GM21423 (cell line): ENCODE data around the gene NISCH.
A peak's percentile ranks its signal among the peaks of the same experiment; 100 is the strongest.

Experiments
- ATAC-seq: cut with Tn5 transposase; IDR thresholded peaks from one replicate; pipeline ENCODE4 v1.9.1; 2021; ENCODE audit warnings: mild to moderate bottlenecking, moderate library complexity; ENCODE audit not compliant: unreplicated experiment

Gene NISCH

DNA sequence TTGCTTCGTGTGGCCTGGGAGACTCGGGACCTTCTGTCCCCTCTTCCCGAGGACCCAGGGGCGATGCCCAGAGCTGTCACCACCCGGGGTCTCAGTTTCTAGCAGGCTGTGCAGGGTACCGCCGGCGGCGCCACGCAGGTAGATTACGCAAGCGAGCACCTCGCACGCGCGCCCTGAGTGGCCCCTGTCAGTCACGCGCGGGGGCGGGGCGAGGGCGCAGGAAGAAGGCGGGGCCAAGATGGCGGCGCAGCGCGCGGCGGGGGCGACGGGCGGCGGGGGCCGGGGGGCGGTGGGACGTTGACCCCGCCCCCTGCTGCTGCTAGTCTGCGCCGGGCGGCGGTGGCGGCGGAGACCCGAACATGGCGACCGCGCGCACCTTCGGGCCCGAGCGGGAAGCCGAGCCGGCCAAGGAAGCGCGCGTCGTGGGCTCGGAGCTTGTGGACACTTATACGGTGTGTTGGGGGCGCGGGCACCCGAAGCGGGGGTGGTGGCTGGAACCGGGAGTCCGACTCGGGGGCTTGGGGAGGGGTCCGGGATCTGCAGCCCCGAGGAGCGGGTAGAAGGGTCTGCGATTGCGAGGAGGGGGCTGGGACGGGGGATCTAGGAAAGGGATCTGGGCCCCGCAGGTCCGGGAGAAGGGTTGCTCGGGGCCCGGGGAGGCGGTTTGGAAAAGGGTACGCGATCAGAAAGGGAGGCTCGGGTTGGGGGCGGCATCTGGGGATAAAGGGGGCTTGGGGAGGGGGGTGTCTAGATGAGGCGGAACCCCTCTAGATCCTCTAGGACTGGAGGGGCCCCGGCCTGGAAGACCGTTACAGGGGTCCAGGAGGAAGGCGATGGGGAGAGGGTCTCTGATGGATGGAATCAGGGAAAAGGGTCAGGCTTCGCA, at the start of gene NISCH:
NISCH (plus strand) TSS at position 322 of the 886 bp plus-strand sequence; CDS start at position 360, 38 bp downstream.
- ATAC-seq: peak; percentile 86

DNA sequence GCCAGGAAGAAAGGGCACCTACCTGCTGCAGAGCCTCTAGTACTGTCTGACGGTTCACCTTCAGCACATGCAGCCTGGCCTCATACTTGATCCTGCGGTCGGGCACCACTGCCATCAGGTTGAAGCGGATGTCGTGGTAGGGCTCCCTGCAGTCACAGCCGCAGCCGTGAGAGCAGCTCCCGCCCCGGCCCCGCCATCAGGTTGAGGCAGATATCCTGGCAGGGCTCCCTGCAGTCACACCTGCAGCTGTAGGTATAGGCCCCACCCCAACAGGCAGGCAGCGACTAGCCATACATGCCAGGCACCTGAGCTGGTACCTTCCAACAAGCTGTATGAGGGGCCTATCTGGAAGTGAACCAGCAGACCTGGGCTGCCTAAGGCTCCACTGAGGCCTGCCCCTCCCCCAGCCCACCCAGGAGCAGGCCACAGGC, 49.2 kb upstream of the NISCH start:
- no peak for ATAC-seq

DNA sequence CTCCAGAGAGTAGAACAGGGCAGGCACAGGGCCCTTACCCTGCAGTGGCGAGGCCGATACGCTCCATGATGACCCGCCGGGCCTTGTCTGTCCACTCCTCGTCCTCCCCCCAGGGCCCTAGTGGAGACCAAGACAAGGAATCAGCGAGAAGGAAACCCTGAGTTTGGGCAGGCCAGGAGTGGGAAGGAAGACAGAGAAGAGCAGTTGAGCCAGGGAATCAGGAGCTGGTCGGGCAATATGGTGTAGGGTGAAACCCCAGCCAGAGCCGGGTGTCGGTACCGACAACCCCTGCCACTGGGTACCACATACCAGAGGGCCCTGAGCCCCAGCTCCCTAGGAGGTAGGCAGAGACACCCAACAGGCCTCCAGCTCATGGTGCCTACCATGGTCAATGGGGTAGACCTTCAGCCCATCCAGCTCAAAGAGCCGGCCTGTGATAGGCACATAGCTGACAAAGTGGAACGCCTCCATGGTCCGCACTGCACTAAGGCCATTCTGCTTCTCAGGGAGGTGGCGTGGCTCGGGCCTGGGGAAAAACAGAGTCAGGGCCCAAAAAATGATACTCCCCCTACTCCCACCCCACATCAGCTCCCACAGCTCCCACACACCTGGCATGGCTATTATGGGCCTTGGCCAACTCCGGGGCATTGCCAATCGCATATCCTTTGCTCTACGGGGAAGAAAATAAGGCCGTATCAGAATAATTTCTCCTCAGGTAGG, 48.5 kb upstream of the NISCH start:
- ATAC-seq: no peak

DNA sequence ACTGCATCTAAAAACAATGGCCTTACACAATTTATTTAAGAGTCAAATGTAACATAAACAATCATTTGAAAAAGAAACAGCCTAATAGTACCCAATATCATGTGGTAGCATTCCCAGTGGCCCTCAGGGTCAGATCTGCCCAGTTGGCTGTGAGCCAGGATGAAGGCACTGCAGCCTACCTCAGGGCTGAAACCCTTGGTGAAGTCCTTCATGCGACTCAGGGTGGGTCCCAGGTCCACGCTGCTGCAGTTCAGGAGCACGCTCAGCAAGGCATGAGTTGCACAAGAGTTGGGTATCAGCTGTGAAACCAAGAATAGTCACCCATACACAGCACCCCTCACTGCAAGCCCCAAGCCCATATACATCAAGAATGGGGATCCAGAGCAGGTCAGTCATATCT, 47.6 kb upstream of the NISCH start:
- ATAC-seq: no peak

DNA sequence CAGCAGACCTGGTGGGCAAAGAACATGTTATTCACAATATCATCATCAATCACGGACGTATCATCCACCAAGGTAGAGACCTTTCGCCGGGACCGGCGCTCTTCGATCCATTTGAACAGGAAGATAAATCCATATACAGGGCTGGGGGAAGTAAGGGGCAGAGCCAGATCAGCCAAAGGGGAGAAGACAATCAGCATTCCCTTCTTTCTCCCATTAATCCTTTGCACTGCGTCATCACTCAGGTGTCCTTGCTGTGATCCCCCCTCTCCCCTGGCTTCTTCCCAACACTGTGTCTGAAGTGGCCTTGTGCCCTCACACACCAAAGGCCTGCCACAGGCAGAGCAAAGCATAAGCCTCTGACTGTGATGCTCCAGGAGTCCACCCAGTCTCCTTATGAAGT, 46.9 kb upstream of the NISCH start:
- no peak for ATAC-seq

DNA sequence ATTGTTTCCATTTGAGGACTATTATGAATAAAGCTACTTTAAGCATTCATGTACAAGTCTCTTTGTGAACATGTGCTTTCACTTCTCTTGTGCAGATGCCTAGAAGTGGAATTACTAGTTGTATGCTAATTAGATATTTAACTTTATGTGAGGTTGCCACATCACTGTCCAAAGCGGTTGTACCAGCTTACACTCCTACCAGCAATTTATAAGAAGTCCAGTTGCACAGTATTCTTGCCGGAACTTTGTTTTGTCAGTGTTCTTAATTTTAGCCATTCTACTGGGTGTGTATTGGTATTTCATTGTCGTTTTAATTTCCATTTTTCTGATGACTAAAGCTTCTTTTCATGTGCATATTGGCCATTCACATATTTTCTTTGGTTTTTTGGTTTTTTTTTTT, 39.6 kb upstream of the NISCH start:
- ATAC-seq: no peak

DNA sequence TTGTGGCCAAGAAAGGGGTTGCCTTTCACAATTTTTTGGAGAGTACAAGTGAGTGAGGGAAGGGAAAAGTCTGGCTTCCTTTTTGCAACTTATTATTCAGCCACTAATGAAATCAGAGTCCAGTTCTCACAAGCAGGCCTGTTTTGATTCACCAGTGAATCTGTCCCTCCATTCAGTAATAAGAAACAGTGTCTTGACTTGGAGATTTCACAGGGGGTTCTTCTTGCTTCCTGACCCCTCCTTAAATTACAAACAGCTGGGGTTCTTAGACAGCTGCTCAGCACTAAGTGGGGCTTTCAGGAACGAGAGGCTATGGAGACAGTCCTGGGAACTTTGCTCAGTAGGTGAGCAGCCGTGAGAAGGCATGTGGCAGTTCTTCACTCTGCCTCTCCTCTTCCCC, 35.0 kb upstream of the NISCH start:
- ATAC-seq: no peak

DNA sequence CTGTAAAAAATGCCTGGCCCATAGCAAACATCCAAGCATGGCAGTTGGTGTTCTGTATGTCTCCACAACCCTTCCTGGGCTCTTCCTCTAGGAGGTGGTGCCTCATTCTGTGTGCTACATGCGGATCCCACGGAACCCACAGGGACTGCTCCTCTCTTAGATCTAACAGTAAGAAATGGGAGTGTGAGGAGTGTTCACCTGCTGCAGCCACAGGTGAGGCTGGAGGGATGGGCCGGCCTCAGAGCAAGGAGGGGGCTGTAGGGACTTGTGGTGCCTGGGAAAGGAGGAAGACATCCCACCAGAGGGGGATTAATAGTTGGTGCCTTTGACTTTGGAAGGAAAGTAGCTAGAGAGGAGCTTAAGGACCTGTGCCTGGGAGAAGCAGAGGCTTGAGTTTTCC, 32.7 kb upstream of the NISCH start:
- ATAC-seq: no peak

DNA sequence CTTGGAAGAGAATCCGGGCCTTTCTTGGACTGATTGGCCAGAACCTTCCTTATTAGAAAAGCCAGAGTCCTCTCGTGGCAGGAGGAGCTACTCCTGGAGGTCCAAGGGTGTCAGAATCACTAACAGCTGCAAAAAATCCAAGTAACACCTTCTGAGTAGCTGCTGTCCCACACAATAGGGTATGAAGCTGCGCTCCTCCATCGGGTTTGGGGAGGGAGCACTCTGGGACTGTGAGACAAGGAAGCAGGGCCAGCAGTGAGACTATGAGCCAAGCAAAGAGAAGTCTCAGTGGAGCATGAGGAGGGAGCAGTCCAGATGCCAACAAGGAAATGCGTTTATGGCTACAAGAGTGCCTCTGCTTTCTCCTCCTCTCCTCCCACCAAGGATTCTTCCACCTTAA, 32.2 kb upstream of the NISCH start:
- ATAC-seq: no peak

DNA sequence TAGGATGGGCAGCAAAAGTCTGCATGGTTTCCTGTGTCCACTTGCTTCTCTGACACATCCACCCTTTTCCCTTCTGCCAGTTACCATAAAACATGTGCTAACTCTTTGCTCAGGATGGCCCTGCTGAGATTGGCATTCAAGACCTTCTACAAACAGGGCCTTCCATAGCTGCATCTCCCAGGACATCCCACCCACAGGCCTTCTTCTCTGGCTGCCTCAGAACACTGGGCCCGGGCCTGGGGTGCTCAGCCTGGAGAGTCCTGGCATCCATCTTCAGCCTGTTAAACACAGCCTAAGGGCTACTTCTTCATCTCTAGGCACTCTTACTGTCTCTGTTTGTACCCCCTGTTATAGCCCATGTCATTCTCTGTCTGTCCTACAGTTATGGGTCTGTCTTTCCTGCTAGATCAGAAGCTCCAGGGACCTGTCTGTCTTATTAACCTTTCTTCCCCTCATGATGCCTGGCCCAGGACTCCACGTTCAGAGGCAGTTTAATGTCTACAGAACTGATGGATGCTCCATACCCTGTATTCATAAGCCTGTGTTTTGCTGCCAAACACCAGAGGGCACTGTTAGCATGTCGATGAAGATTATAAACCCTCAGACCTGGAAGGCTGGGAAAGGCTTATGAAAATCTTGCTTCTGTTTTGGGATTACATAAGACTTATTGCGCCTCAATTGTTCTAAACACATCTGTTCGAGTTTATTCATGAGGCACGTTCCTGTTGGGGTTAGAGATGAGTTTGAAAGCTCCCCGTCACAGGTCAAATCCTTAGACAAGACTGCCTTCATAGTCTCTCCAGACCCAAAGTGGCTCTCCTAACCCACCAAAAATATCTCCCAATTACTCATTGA, 27.0 kb upstream of the NISCH start:
- no peak for ATAC-seq

DNA sequence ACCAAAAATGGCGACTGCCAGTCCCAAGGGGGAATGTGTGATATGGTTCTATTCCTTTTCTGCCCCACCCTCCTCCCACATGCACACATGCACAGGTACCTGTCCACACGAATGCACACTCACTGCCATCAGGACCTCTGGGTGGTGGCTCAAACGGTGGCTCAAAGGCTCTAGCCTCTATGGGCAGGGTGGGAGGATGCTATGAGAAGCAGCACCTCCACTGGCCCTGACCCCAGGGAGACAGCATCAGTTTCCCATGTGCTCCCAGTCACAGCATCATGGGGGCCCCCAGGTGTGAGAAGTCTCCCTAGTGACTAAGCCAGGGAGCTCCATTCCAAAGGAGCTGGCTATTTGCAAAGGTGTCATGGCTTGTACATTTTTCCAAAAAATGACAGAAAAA, 26.4 kb upstream of the NISCH start:
- ATAC-seq: no peak

DNA sequence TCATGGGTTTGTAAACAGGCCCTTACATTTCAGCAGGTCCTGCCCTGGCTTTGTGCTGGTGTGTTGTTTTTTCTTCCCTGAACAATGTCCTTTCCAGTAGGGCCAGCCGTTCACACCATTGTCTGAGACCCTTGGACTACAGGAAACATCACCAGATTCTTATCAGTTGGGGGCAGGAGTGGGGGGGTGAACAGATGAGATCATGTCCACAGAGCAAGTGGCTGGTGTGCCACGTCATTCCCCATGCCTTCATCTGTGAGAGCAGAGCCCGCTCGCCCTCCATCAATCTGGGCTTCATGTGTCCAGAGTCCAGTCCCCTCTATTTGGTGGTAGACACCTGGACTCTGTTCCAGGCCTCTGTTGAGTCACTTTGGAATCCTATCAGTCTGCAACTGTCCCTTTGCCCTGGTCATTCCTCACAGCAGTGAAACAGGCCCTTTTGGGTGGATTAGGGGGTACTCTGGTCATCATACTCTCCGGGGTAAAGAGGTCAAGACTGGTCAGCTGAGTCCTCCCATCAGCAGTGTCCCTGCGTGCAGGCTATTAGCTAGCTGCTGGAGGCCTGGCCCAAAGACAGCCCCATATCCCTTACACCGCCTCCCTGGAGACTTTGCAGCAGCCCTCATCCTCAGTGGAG, 25.5 kb upstream of the NISCH start:
- ATAC-seq: no peak

DNA sequence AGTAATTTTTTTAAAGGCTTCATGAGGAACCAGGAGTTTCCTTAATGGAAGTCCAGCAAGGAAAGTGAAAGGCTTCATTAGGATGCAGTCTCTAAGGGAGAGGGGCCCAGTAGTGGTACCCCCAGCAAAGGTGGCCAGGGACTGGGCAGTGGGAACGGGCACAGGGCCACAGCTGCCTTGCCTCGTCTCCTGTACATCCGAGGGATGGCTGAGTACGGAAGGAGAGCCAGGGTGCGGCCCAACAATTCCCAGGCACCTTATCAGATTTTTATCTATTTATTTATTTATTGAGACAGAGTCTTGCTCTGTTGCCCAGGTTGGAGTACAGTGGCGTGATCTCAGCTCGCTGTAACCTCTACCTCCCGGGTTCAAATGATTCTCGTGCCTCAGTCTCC, 25.0 kb upstream of the NISCH start:
- ATAC-seq: no peak

DNA sequence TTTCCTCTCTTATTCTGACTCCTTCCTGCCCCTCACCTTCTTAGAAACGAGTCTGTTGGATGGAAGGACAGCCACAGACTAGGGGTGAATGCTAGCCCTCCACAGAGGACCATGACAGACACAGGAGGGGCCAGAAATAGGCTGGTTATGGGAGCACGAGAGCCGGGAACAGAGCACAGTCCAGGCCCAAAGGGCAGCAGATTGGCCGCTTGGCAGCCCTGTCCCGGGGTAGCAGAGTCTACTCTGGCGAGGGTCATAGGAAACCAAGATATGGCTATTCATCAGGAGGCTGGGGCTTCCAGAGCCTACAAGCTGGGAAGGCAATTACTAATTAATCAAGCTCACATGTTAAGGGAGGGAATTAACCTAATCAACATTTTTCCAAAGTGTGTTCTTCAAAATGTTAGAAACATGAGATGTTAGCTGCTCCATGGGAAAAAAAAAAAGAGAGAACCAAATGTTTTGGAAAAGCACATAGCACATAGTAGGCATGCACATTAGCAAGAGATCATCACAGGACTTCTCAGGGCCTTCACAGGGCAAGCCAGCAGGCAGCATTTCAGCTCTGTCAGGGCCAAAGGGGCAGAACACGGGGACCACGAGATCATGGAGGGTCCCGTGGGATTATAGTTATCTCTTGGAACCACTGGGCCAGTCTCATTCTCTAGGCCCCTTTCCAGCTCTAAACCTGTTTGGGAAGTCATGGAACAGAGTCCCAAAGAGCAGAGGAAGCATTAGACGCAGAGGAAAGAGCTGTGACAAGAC, 23.8 kb upstream of the NISCH start:
- no peak for ATAC-seq

DNA sequence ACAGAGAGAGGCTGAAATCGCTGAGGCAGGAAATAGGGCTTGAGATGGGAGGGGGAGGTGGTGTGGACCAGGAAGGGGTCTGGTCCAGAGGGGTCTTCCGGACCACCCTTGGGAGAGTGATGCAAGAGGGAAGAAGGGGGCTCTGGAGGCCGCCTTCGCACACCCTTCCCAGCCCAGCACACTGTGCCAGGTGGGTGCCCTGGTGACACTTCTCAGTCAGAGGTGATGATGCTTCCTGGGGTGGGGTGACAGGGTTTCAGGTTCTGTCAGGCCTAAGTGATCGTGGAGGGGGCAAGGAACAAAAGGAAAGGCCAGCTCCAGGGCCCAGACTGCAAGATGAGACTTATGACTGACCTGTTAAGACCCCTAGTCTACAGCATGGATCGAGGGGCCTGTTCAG, 23.2 kb upstream of the NISCH start:
- no peak for ATAC-seq

DNA sequence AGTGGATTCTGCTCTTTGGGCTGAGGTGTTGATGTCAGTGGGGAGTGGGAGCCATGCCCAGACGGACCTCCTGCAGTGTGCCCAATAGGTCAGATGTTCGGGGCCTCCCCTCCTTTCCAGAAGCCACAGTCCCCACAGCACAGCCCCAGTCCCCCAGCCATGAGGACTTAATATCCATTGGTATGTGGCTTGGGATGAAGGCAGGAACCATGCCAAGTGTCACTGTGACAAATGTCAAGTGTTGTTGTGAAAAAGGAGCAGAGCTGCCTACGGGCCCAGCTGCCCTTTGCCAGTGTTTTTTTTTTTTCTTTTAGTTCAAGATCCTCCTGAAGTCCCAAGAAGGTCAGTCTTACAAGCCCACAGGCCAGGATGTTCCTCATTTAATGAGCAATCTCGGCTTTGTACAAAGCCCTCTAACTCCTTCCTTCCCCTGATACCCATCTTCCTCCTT, 22.7 kb upstream of the NISCH start:
- no peak for ATAC-seq

DNA sequence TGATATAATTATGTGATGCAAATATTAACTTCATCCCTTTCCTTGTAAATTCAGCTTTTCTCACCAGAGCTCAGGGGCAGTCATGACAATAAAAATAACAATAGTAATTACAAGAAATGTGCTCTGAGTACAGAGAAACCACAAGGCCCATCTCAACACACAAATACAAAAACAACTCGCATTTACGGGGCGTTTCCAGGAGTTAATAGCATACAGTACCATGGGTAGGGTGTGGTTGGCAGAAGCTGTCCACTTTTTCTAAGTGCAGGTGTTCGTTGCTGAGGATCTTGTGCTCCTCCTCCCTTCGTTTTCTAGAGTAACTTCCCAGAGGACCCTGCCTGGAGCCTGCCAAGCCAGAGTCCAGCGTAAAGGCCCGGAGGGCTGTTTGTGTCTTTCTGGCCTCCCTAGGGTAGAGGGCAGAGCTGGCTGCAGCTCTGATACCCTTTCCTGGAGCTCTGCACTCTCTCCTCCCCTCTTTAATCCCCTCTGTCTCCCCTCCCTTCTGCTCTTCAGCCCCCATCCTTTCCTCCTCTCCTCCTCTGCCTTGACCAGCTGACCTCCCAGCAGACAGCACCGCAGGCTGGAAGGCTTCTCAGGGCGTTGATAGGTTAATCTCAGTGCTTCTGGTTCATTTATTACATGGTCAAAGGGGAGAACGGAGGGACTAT, 21.9 kb upstream of the NISCH start:
- no peak for ATAC-seq

DNA sequence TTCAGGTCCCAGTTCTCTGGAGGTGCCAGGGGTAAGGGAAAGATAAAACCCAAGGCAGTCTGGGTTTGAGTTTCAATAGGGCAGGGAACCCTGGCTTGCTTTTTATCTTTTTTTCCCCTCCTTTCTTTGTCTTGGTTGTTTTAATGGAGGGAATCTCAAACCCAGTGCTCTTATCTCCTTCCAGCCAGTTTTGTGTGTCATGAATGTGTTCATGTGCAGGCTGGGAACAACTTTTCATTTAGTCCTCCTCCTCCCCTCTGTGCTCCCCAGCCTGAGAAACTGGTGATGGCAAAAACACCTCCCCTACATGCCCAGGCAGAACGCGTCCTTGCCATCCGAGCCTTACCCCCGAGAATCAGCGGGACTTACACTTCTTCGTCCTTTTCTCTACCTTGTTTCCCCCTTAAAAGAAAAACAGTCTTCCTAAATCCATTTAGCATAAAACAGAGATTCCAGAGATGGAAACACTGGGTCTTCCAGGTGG, 21.4 kb upstream of the NISCH start:
- no peak for ATAC-seq

DNA sequence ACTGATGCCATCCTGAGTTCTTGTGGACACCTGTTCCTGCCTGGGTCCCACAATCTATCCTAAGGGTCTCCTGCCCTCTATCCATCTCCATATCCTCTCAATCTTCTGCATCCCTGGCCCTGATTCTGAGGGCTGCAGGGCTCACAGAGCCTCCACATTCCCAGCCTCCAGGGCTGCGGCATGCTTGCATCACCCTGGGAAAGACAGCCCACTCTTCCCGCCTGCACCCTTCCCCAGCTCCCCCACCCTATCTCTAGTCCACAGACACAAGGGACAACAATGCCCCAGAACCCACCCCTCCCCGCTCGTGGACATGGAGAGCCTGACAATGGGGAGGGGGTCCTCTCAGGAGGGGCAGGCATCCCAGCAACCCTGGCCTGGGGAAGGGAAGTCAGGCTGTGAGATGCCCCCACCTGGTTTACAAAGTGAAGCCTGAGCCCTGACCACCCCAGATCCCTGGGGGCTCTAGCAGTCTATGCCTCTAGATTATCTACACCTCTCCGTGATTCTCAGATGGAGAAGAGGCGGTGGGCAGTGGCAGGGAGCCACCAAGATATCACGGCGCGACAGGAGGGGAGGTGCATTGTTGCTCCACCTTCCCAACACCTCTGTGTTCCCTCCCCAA, 20.8 kb upstream of the NISCH start:
- ATAC-seq: no peak
